SJSA1 (cell line): ENCODE results near the gene ADH1A. TPM values are rescaled to one million over a fixed set of nuclear protein-coding genes. Genes with fewer than 3 reads are reported as not detected.
"Not testable (repeated sequence)": the region's sequence is repeated elsewhere in the genome, so short reads cannot be mapped to it uniquely, and the experiment has no call there.

Source experiments
- DNase-seq, 2 experiments: peaks; one replicate each; pipeline ENCODE4 v3.0.0-alpha.2; 2015 to 2020; ENCODE audit warnings: low spot score in 2 of 2, low read depth in 1 of 2
- H3K27ac ChIP-seq: fragments of 250-450 bp; sonication (Bioruptor Pico); 2 replicates; pipeline ENCODE4 v1.5.1; 2020; ENCODE audit warnings: mild to moderate bottlenecking, moderate library complexity
- H3K27me3 ChIP-seq: fragments of 250-450 bp; sonication (Bioruptor Pico); replicated peaks from 2 replicates; pipeline ENCODE4 v1.5.1; 2020; ENCODE audit warnings: mild to moderate bottlenecking, moderate library complexity
- H3K36me3 ChIP-seq: fragments of 250-450 bp; sonication (Bioruptor Pico); 2 replicates; pipeline ENCODE4 v1.5.1; 2020; ENCODE audit warnings: mild to moderate bottlenecking
- H3K4me1 ChIP-seq: fragments of 250-450 bp; sonication (Bioruptor Pico); replicated peaks from 2 replicates; pipeline ENCODE4 v1.6.1; 2021; ENCODE audit warnings: mild to moderate bottlenecking
- H3K4me3 ChIP-seq: fragments of 250-450 bp; sonication (Bioruptor Pico); 2 replicates; pipeline ENCODE4 v1.5.1; 2020; ENCODE audit warnings: mild to moderate bottlenecking
- H3K9me3 ChIP-seq: fragments of 250-450 bp; sonication (Bioruptor Pico); replicated peaks from 2 replicates; pipeline ENCODE4 v1.5.1; 2020; ENCODE audit warnings: mild to moderate bottlenecking
- total RNA-seq: library from RNA; depleted of rRNA; stranded (reverse); fragments of >200 nt; shearing (Covaris generic); gene quantifications from 2 replicates; pipeline ENCODE4 v1.2.3, GENCODE V29; 2014; rRNA removed

Gene ADH1A
- total RNA-seq, 1 experiment from 2014 or later, result not detected

GRCh38 chr4:99248714-99249113, 42.1 kb downstream of the ADH1A start:
- H3K27me3 ChIP-seq, result no peaks in the 10 kb centered on the region
- no peaks in the 10 kb centered on the region for H3K4me1 ChIP-seq
- H3K4me3 ChIP-seq, result no peak overlapping the region
- H3K9me3 ChIP-seq, result no peaks in the 10 kb centered on the region
- no peaks in the 10 kb centered on the region for H3K36me3 ChIP-seq
- no peak for DNase-seq
- H3K27ac ChIP-seq, result no peak overlapping the region

GRCh38 chr4:99235955-99236354, 54.8 kb downstream of the ADH1A start:
- Histone ChIP-seq H3K27ac (no peak overlapping the region), H3K36me3 (no peaks in the 10 kb centered on the region), H3K9me3 (no peaks in the 10 kb centered on the region), H3K4me3 (no peak overlapping the region), H3K27me3 (no peaks in the 10 kb centered on the region), H3K4me1 (no peaks in the 10 kb centered on the region)
- no peak for DNase-seq

- Histone ChIP-seq H3K4me3 (no peak overlapping the region), H3K4me1 (no peaks in the 10 kb centered on the region), H3K27me3 (no peaks in the 10 kb centered on the region), H3K36me3 (no peaks in the 10 kb centered on the region), H3K9me3 (no peaks in the 10 kb centered on the region), H3K27ac (no peak overlapping the region)
- no peak for DNase-seq
Observed at GRCh38 chr4:99234331-99235010, 56.3 kb downstream of the ADH1A start.

GRCh38 chr4:99233397-99233796, 57.4 kb downstream of the ADH1A start:
- not testable (repeated sequence) for H3K4me1 ChIP-seq, DNase-seq, H3K27ac ChIP-seq, H3K36me3 ChIP-seq, H3K4me3 ChIP-seq, H3K27me3 ChIP-seq, H3K9me3 ChIP-seq

- H3K27ac ChIP-seq, DNase-seq, H3K27me3 ChIP-seq, H3K4me3 ChIP-seq, H3K4me1 ChIP-seq, H3K9me3 ChIP-seq, H3K36me3 ChIP-seq: not testable (repeated sequence)
Observed at GRCh38 chr4:99228706-99229105, 62.1 kb downstream of the ADH1A start.

- not testable (repeated sequence) for H3K9me3 ChIP-seq, H3K4me3 ChIP-seq, H3K36me3 ChIP-seq, H3K4me1 ChIP-seq, DNase-seq, H3K27me3 ChIP-seq, H3K27ac ChIP-seq
Observed at GRCh38 chr4:99227646-99228045, 63.1 kb downstream of the ADH1A start.

Other genes starting within 250 kb of the ADH1A start
- gene ADH5, start 202.2 kb downstream of the ADH1A start, total RNA-seq, result 206 and 212 TPM in 2 replicates
- not detected in 2 replicates for gene ADH4, start 146.7 kb downstream of the ADH1A start, total RNA-seq
- gene ADH6, start 71.7 kb downstream of the ADH1A start, total RNA-seq, result not detected in 2 replicates
- gene ADH1B, start 30.4 kb upstream of the ADH1A start, total RNA-seq, result not detected in 2 replicates
- gene ADH1C, start 61.8 kb upstream of the ADH1A start, total RNA-seq, result not detected in 2 replicates
- not detected in 2 replicates for gene ADH7, start 144.4 kb upstream of the ADH1A start, total RNA-seq
- not detected in 2 replicates for gene C4orf17, start 220.0 kb upstream of the ADH1A start, total RNA-seq